ENCODE results near the gene RIPK4.

DNA sequence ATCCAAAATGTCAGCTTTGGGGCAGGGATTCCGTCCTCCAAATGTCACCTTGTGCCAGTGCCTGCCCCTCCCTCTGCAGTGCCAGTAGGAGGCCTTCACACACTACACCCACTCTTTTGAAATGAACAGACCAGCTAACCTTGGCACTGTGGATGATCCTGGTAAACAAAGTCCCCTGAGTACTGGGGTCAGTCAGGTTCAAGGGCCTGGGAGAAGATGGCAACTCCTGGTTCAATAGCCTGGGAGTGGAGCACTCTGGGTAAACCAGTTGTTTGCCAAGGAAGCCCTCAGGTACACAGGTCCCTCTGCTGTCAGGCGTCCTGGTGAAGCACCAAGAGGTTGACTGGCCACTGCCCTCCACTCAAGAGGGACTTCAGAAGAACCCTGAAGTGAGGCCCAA is 30.4 kb downstream of the RIPK4 start:
- TF ChIP-seq, protein P1, sequence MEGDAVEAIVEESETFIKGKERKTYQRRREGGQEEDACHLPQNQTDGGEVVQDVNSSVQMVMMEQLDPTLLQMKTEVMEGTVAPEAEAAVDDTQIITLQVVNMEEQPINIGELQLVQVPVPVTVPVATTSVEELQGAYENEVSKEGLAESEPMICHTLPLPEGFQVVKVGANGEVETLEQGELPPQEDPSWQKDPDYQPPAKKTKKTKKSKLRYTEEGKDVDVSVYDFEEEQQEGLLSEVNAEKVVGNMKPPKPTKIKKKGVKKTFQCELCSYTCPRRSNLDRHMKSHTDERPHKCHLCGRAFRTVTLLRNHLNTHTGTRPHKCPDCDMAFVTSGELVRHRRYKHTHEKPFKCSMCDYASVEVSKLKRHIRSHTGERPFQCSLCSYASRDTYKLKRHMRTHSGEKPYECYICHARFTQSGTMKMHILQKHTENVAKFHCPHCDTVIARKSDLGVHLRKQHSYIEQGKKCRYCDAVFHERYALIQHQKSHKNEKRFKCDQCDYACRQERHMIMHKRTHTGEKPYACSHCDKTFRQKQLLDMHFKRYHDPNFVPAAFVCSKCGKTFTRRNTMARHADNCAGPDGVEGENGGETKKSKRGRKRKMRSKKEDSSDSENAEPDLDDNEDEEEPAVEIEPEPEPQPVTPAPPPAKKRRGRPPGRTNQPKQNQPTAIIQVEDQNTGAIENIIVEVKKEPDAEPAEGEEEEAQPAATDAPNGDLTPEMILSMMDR (IDR thresholded peaks at IDR 0.05) = no peak
- no peak for TF ChIP-seq POLR2A (IDR thresholded peaks at IDR 0.05)
